IPS-18a (cell line): Measurements from ENCODE around the gene ERVV-1.
"Not testable (repeated sequence)": the region's sequence is repeated elsewhere in the genome, so short reads cannot be mapped to it uniquely, and the experiment has no call there.

Experiments
- H3K27ac ChIP-seq: one replicate; pipeline ENCODE4 v1.5.1; 2013; ENCODE audit warnings: low read length
- H3K27me3 ChIP-seq: one replicate; pipeline ENCODE4 v1.6.1; 2013; ENCODE audit warnings: mild to moderate bottlenecking, low read length; ENCODE audit not compliant: control insufficient read depth, insufficient read depth
- H3K36me3 ChIP-seq: one replicate; pipeline ENCODE4 v1.6.1; 2013; ENCODE audit warnings: low read depth, low read length; ENCODE audit not compliant: control insufficient read depth
- H3K4me1 ChIP-seq: one replicate; pipeline ENCODE4 v1.6.1; 2013; ENCODE audit warnings: low read depth, low read length; ENCODE audit not compliant: control insufficient read depth
- H3K4me3 ChIP-seq: one replicate; pipeline ENCODE4 v1.5.1; 2013; ENCODE audit warnings: low read length
- H3K9ac ChIP-seq: one replicate; pipeline ENCODE4 v1.6.1; 2013; ENCODE audit warnings: mild to moderate bottlenecking, low read length, moderate library complexity
- H3K9me3 ChIP-seq: one replicate; pipeline ENCODE4 v1.6.1; 2013; ENCODE audit warnings: low read depth, low read length; ENCODE audit not compliant: control insufficient read depth

The ERVV-1 gene

DNA sequence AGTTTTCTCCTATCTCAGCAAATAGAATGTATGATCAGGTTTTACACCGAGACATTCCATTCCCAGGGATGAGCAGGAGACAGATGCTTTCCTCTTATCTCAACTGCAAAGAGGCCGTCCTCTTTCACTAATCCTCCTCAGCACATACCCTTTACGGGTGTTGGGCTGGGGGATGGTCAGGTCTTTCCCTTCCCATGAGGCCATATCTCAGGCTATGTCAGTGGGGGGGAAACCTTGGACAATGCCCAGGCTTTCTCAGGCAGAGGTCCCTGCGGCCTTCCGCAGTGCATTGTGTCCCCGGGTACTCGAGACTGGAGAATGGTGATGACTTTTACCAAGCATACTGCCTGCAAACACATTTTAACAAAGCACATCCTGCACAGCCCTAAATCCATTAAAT, 14.6 kb downstream of the ERVV-1 start:
- H3K9me3 ChIP-seq, H3K9ac ChIP-seq, H3K4me3 ChIP-seq, H3K27ac ChIP-seq, H3K4me1 ChIP-seq, H3K27me3 ChIP-seq, H3K36me3 ChIP-seq: not testable (repeated sequence)

- no peak overlapping the region for H3K9ac ChIP-seq
- no peaks in the 10 kb centered on the region for H3K27me3 ChIP-seq
- H3K36me3 ChIP-seq, result no peaks in the 10 kb centered on the region
- H3K27ac ChIP-seq, result no peak overlapping the region
- no peaks in the 10 kb centered on the region for H3K9me3 ChIP-seq
- no peak overlapping the region for H3K4me3 ChIP-seq
- H3K4me1 ChIP-seq, result no peaks in the 10 kb centered on the region
Observed at GRCh38 chr19:53034054-53034453, 20.3 kb downstream of the ERVV-1 start.

DNA sequence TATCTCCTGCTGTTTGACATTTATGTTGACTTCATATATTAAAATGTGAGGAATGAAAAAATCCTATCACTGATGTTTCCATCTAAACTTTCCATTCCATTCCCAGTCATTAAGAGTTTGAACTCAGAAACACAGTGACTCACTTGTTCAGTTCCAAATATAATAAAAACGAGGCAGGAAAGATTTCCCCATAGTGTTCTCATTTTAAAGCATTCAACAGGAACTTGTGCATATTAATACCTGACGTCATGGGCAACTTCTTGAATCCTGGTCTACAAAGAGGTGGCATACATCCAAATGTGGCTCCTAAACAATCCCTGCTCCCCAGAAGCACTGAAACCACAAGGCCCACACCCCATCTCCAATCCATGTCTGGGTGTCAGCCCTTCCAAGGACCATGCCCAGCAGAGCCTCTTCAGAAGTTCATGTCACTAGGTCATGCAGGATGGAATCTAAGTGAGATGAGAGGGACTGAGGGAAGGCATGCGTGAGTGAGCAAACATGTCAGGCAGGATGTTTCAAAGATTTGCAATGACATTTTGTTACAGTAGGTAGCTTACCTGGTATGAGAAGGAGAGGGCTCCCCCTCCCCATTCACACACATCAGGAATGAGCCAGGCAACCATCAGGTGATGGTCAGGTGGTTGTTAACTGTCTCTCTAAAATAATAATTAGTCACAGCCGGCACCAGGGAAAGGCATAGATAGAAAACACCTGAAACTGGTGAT, 21.4 kb downstream of the ERVV-1 start:
- H3K27ac ChIP-seq, result no peak overlapping the region
- H3K9ac ChIP-seq, result no peak overlapping the region
- H3K4me1 ChIP-seq, result no peaks in the 10 kb centered on the region
- H3K36me3 ChIP-seq, result no peaks in the 10 kb centered on the region
- H3K27me3 ChIP-seq, result no peaks in the 10 kb centered on the region
- no peaks in the 10 kb centered on the region for H3K9me3 ChIP-seq
- H3K4me3 ChIP-seq, result no peak overlapping the region

DNA sequence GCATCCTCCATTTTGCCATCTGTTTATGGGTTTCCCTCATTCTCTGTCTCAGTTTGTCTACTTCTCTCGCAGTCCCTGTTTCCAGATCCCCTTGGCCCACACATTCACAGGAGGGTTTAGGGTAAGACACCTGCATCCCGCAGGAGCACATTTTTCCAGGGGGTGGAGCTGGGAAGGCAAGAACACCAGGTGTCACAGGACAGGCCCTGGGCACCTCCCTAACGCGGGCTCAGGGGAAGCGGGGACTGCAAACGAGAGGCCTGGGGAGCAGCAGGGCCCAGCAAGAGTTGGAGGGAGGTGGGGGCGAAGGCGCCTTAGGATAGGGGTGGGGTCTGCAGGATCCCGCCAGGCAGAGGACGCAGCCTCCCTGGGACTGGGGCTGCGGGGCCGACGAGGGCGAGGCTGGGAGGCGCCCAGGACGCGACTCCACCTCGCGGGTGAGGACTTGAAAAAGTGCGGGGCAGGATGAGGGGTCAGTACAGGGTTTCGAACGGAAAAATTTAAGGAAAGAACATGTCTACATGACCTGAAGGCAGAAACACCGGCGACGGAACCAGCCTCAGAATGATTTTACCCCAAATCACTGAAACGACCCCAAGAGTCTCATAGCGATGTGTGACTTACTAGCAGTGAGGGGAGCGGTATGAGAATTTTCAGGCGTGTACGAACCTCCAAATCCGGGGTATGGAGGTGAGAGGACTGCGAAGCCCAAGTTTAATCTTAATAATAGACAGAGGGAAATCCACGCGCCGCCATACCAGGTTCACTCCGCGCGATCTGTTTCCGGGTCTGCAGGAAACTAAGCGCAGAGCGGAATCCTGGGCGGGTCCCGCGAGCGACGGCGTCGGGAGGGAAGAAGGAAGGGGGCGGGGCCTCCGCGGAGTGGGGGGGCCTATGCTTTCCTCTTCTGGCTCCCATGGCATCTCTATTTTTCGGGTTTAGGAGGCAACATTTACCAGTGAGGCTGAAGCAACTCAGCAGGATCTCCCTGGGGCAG, 23.7 kb downstream of the ERVV-1 start:
- Histone ChIP-seq H3K27me3 (no peaks in the 10 kb centered on the region), H3K27ac (no peak overlapping the region), H3K9me3 (no peaks in the 10 kb centered on the region), H3K4me3 (no peak overlapping the region), H3K4me1 (no peaks in the 10 kb centered on the region), H3K9ac (no peak overlapping the region), H3K36me3 (no peaks in the 10 kb centered on the region)

- Histone ChIP-seq H3K9ac (no peak overlapping the region), H3K27ac (no peak overlapping the region), H3K4me1 (no peaks in the 10 kb centered on the region), H3K27me3 (no peaks in the 10 kb centered on the region), H3K9me3 (no peaks in the 10 kb centered on the region), H3K36me3 (no peaks in the 10 kb centered on the region), H3K4me3 (no peak overlapping the region)
Observed at GRCh38 chr19:53041366-53041765, 27.6 kb downstream of the ERVV-1 start.

DNA sequence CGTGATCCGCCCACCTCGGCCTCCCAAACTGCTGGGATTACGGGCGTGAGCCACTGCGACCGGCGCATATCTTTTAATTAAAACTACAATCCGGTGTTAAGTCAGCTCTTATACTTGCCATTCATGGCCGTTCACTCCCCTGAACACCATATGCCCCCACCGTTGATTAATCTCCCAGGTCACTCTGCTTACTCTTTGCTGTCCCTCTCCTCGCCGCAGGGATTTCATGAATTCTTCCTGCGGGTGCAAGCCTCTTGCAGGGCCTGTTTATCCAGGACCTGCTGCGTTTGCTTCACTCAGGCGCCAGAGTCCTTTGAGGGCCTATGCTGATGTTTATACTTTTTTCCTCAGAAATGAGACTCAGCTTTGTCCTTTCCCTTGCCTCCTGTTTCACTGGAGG, 31.8 kb downstream of the ERVV-1 start:
- Histone ChIP-seq H3K27me3 (no peaks in the 10 kb centered on the region), H3K9me3 (no peaks in the 10 kb centered on the region), H3K36me3 (no peaks in the 10 kb centered on the region), H3K4me1 (no peaks in the 10 kb centered on the region), H3K9ac (no peak overlapping the region), H3K27ac (no peak overlapping the region), H3K4me3 (no peak overlapping the region)

DNA sequence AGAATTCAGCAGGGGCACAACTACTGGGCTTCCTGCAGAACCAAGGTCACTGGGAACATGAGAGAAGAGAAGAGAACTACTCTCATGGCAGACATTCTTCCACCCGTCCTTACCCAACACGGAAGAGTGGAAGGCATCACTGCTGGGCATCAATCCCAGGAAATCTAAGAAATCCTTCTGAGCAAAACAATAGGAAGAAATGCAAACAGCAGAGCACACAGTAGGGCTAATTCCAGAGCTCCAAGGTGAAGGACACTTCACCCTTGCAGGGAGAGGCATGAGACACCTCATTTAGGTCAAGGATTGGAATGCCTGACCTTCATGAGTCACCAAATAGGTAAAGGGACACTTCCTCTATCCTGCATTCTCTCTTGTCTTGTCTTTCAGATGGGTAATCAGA, 33.7 kb downstream of the ERVV-1 start:
- Histone ChIP-seq H3K4me1 (no peaks in the 10 kb centered on the region), H3K4me3 (no peak overlapping the region)

GRCh38 chr19:53055117-53055516, 41.4 kb downstream of the ERVV-1 start:
- H3K27ac ChIP-seq, result no peak overlapping the region
- no peaks in the 10 kb centered on the region for H3K4me1 ChIP-seq
- H3K9ac ChIP-seq, result no peak overlapping the region
- H3K4me3 ChIP-seq, result no peak overlapping the region
- no peaks in the 10 kb centered on the region for H3K36me3 ChIP-seq
- peaks cover 3% of the 10 kb centered on the region for H3K9me3 ChIP-seq
- peaks cover 11% of the 10 kb centered on the region for H3K27me3 ChIP-seq

More for the DNA sequence above, 33.7 kb downstream of the ERVV-1 start:
- Histone ChIP-seq H3K27ac (no peak overlapping the region), H3K9me3 (no peaks in the 10 kb centered on the region), H3K36me3 (no peaks in the 10 kb centered on the region), H3K27me3 (no peaks in the 10 kb centered on the region), H3K9ac (no peak overlapping the region)

DNA sequence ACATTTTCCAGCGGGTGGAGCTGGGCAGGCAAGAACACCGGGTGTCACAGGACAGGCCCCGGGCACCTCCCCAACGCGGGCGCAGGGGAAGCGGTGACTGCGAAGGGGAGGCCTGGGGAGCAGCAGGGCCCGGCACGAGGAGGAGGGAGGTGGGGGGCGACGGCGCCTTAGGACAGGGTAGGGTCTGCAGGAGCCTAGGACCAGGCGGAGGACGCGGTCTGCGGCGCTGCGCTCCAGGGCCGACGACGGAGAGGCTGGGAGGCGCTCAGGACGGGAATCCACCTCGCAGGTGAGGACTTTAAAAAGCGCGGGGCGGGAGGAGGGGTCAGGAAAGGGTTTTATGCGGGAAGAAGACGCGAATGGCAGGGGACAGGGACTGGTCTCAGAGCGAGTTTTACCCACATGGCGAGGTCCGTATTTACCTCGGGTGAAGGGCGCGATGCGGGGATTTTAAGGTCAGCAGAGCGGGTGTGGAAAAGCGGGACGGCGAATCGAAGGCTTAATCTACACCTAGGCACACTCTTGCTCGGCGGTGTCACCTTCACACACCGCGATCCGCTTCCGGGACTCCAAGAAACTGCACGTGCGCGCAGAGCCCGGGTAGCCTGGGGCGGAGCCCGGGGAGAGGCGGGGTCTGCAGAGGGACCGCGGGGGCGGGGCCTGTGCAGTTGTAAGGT, 44.3 kb downstream of the ERVV-1 start:
- Histone ChIP-seq H3K9me3 (peaks cover 3% of the 10 kb centered on the region), H3K4me3 (peak overlapping the region; percentile 46), H3K27ac (no peak overlapping the region), H3K9ac (no peak overlapping the region), H3K4me1 (no peaks in the 10 kb centered on the region), H3K27me3 (peaks cover 11% of the 10 kb centered on the region), H3K36me3 (no peaks in the 10 kb centered on the region)
